Mammary epithelial cell (primary cell): ENCODE results near the gene PAQR5.

Source experiments
- CTCF ChIP-seq, 2 donors: IDR thresholded peaks in 1 of 2; conservative IDR thresholded peaks in 1 of 2; 2 replicates each; pipeline ENCODE4 v1.5.1; 2011 to 2012; ENCODE audit warnings: inconsistent platforms in 2 of 2, low read length in 2 of 2, mild to moderate bottlenecking in 2 of 2, control low read depth in 1 of 2, low read depth in 1 of 2; ENCODE audit not compliant: insufficient read depth in 1 of 2; ENCODE audit errors: extremely low read depth in 1 of 2
- EZH2 ChIP-seq: IDR thresholded peaks from 2 replicates; pipeline ENCODE4 v1.6.1; 2012; ENCODE audit warnings: low read length, inconsistent platforms, borderline replicate concordance

- TF ChIP-seq CTCF (conservative IDR thresholded peaks at IDR 0.05 in 1 of 2, IDR thresholded peaks at IDR 0.05 in 1 of 2; ENCODE audit: extremely low read depth in 1 of 2, insufficient read depth in 1 of 2, low read depth in 1 of 2, low read length in 2 of 2) = no peak
- no peak for TF ChIP-seq EZH2
These were observed 99.8 kb downstream of the PAQR5 start for GRCh38 chr15:69398491-69398891.
